ENCODE measurements around the gene SIGLEC10.

GRCh38 chr19:51430221-51430620 lies 12.8 kb upstream of the SIGLEC10 start:
- TF ChIP-seq EP300 (IDR thresholded peaks at IDR 0.05) (no peak), CTCF (IDR thresholded peaks at IDR 0.05) (no peak)

All from sigmoid colon (tissue), 4 donors.